ENCODE measurements around the gene TAS2R42.

The TAS2R42 gene

GRCh38 chr12:11186837-11187236, at the start of gene TAS2R42:
TAS2R42 (minus strand) TSS chr12:11186937; CDS start chr12:11186937, 0 bp downstream.
- no peak for DNase-seq

- no peak for DNase-seq
These were observed 46.8 kb upstream of the TAS2R42 start for GRCh38 chr12:11233532-11233931.

GRCh38 chr12:11228296-11228879, 41.7 kb upstream of the TAS2R42 start:
- peak in 1 of 2 experiments; percentile 36 for DNase-seq

- DNase-seq: no peak
These were observed 40.6 kb upstream of the TAS2R42 start for GRCh38 chr12:11227373-11227772.

- peak in 1 of 2 experiments; percentile 3 for DNase-seq
These were observed 22.4 kb upstream of the TAS2R42 start for GRCh38 chr12:11209113-11209512.

- no peak for DNase-seq
These were observed 17.4 kb upstream of the TAS2R42 start for GRCh38 chr12:11204173-11204572.

GRCh38 chr12:11202811-11203210, 16.1 kb upstream of the TAS2R42 start:
- DNase-seq: no peak

GRCh38 chr12:11183011-11183410, 3.7 kb downstream of the TAS2R42 start:
- no peak for DNase-seq

- no peak for DNase-seq
These were observed 4.2 kb downstream of the TAS2R42 start for GRCh38 chr12:11182529-11182928.

GRCh38 chr12:11178250-11178649, 8.5 kb downstream of the TAS2R42 start:
- DNase-seq: no peak

- DNase-seq: no peak
These were observed 12.7 kb downstream of the TAS2R42 start for GRCh38 chr12:11174022-11174421.

GRCh38 chr12:11171969-11172675, 14.6 kb downstream of the TAS2R42 start:
- DNase-seq: peak in 1 of 2 experiments; percentile 58

GRCh38 chr12:11171145-11171968, 15.4 kb downstream of the TAS2R42 start, which contains the start of gene SMIM10L1:
SMIM10L1 (plus strand) TSS chr12:11171194; CDS start chr12:11171357, 163 bp downstream.
- peak; percentile 86 to 92 for DNase-seq

GRCh38 chr12:11170810-11171144, 16.0 kb downstream of the TAS2R42 start:
- no peak for DNase-seq

- no peak for DNase-seq
These were observed 20.4 kb downstream of the TAS2R42 start for GRCh38 chr12:11166300-11166699.

GRCh38 chr12:11164384-11164783, 22.4 kb downstream of the TAS2R42 start:
- no peak for DNase-seq

- DNase-seq: no peak
These were observed 24.2 kb downstream of the TAS2R42 start for GRCh38 chr12:11162502-11162901.

- DNase-seq: no peak
These were observed 27.8 kb downstream of the TAS2R42 start for GRCh38 chr12:11158885-11159444.

- no peak for DNase-seq
These were observed 32.3 kb downstream of the TAS2R42 start for GRCh38 chr12:11154400-11154925.

- no peak for DNase-seq
These were observed 34.0 kb downstream of the TAS2R42 start for GRCh38 chr12:11152725-11153124.

GRCh38 chr12:11150832-11151231, 35.9 kb downstream of the TAS2R42 start:
- DNase-seq: no peak

GRCh38 chr12:11147420-11147819, 39.3 kb downstream of the TAS2R42 start:
- DNase-seq: no peak

GRCh38 chr12:11144297-11144696, 42.4 kb downstream of the TAS2R42 start:
- no peak for DNase-seq

All from SW 1271 (cell line).